ENCODE data around the gene ULK1.

ULK1 gene

GRCh38 chr12:131851741-131852550 lies 42.5 kb upstream of the ULK1 start:
- H3K4me1 ChIP-seq (ENCODE audit: insufficient read depth, low read length, severe bottlenecking): no peaks in the 10 kb centered on the region
- H3F3A ChIP-seq (ENCODE audit: insufficient read depth, low read length): no peaks in the 10 kb centered on the region
- no peak overlapping the region for H2AFZ ChIP-seq (ENCODE audit: low read length)
- no peaks in the 10 kb centered on the region for H3K9me2 ChIP-seq (ENCODE audit: low read depth, low read length)
- H3K4me3 ChIP-seq (ENCODE audit: low read depth, low read length, poor library complexity, severe bottlenecking): no peak overlapping the region
- H3K27ac ChIP-seq (ENCODE audit: low read depth, low read length, poor library complexity, severe bottlenecking): no peak overlapping the region
- no peaks in the 10 kb centered on the region for H3K9me3 ChIP-seq (ENCODE audit: low read length)
- H3K9ac ChIP-seq (ENCODE audit: low read length): no peak overlapping the region
- TF ChIP-seq CTCF (IDR thresholded peaks at IDR 0.05; ENCODE audit: low read length) (no peak), EZH2 (IDR thresholded peaks at IDR 0.05; ENCODE audit: borderline replicate concordance, low read length) (no peak)
- no peaks in the 10 kb centered on the region for H3K36me3 ChIP-seq (ENCODE audit: insufficient read depth, low read length)
- H4K20me1 ChIP-seq (ENCODE audit: insufficient read depth, low read length): no peaks in the 10 kb centered on the region
- peaks cover 4% of the 10 kb centered on the region; the same call in 1 of the 2 replicates for H3K27me3 ChIP-seq (ENCODE audit: insufficient read depth, low read length)
- no peak overlapping the region for H3K4me2 ChIP-seq (ENCODE audit: low read length)
- H3K79me2 ChIP-seq (ENCODE audit: insufficient read depth, low read length): no peaks in the 10 kb centered on the region

GRCh38 chr12:131852551-131853299 lies 41.7 kb upstream of the ULK1 start:
- H3K4me2 ChIP-seq (ENCODE audit: low read length): no peak overlapping the region
- no peak overlapping the region for H3K9ac ChIP-seq (ENCODE audit: low read length)
- H3K4me1 ChIP-seq (ENCODE audit: insufficient read depth, low read length, severe bottlenecking): no peaks in the 10 kb centered on the region
- no peak overlapping the region for H3K4me3 ChIP-seq (ENCODE audit: low read depth, low read length, poor library complexity, severe bottlenecking)
- H2AFZ ChIP-seq (ENCODE audit: low read length): no peak overlapping the region
- H3K9me2 ChIP-seq (ENCODE audit: low read depth, low read length): no peaks in the 10 kb centered on the region
- no peaks in the 10 kb centered on the region for H3K79me2 ChIP-seq (ENCODE audit: insufficient read depth, low read length)
- no peaks in the 10 kb centered on the region for H3K9me3 ChIP-seq (ENCODE audit: low read length)
- no peak for TF ChIP-seq CTCF (IDR thresholded peaks at IDR 0.05; ENCODE audit: low read length)
- TF ChIP-seq EZH2 (IDR thresholded peaks at IDR 0.05; ENCODE audit: borderline replicate concordance, low read length): no peak
- no peaks in the 10 kb centered on the region for H3K36me3 ChIP-seq (ENCODE audit: insufficient read depth, low read length)
- H3K27ac ChIP-seq (ENCODE audit: low read depth, low read length, poor library complexity, severe bottlenecking): no peak overlapping the region
- peaks cover 9% of the 10 kb centered on the region for H3K27me3 ChIP-seq (ENCODE audit: insufficient read depth, low read length)
- no peaks in the 10 kb centered on the region for H3F3A ChIP-seq (ENCODE audit: insufficient read depth, low read length)
- no peaks in the 10 kb centered on the region for H4K20me1 ChIP-seq (ENCODE audit: insufficient read depth, low read length)

- Histone ChIP-seq H4K20me1 (ENCODE audit: insufficient read depth, low read length) (no peaks in the 10 kb centered on the region), H3K9me2 (ENCODE audit: low read depth, low read length) (no peaks in the 10 kb centered on the region), H3K36me3 (ENCODE audit: insufficient read depth, low read length) (no peaks in the 10 kb centered on the region), H3K4me3 (ENCODE audit: low read depth, low read length, poor library complexity, severe bottlenecking) (no peak overlapping the region), H3K4me2 (ENCODE audit: low read length) (no peak overlapping the region), H3K9me3 (ENCODE audit: low read length) (no peaks in the 10 kb centered on the region), H2AFZ (ENCODE audit: low read length) (no peak overlapping the region), H3K9ac (ENCODE audit: low read length) (no peak overlapping the region), H3K79me2 (ENCODE audit: insufficient read depth, low read length) (no peaks in the 10 kb centered on the region), H3K4me1 (ENCODE audit: insufficient read depth, low read length, severe bottlenecking) (no peaks in the 10 kb centered on the region), H3F3A (ENCODE audit: insufficient read depth, low read length) (no peaks in the 10 kb centered on the region), H3K27ac (ENCODE audit: low read depth, low read length, poor library complexity, severe bottlenecking) (no peak overlapping the region), H3K27me3 (ENCODE audit: insufficient read depth, low read length) (peaks cover 12% of the 10 kb centered on the region)
- TF ChIP-seq CTCF (IDR thresholded peaks at IDR 0.05; ENCODE audit: low read length): no peak
- no peak for TF ChIP-seq EZH2 (IDR thresholded peaks at IDR 0.05; ENCODE audit: borderline replicate concordance, low read length)
These were observed 40.3 kb upstream of the ULK1 start for GRCh38 chr12:131853832-131854797.
